ENCODE results near the gene CTDSPL.

Gene CTDSPL

GRCh38 chr3:37996785-37997301 lies 135.2 kb downstream of the CTDSPL start:
- DNase-seq (ENCODE audit: insufficient read length, low spot score): peak; percentile 44
- TF ChIP-seq CTCF (IDR thresholded peaks at IDR 0.05; ENCODE audit: insufficient read depth, missing control alignments): peak; percentile 73
- peak; percentile 38 for FAIRE-seq

- no peak for TF ChIP-seq CTCF (IDR thresholded peaks at IDR 0.05; ENCODE audit: insufficient read depth, missing control alignments)
- FAIRE-seq (no peak), DNase-seq (ENCODE audit: insufficient read length, low spot score) (no peak)
Observed at GRCh38 chr3:37997342-37997741, 135.7 kb downstream of the CTDSPL start.

GRCh38 chr3:37997791-37998370 lies 136.2 kb downstream of the CTDSPL start:
- no peak for FAIRE-seq
- no peak for DNase-seq (ENCODE audit: insufficient read length, low spot score)
- TF ChIP-seq CTCF (IDR thresholded peaks at IDR 0.05; ENCODE audit: insufficient read depth, missing control alignments): no peak

GRCh38 chr3:37999836-38000235 lies 138.2 kb downstream of the CTDSPL start:
- no peak for TF ChIP-seq CTCF (IDR thresholded peaks at IDR 0.05; ENCODE audit: insufficient read depth, missing control alignments)
- FAIRE-seq (no peak), DNase-seq (ENCODE audit: insufficient read length, low spot score) (no peak)

GRCh38 chr3:38000242-38000916 lies 138.7 kb downstream of the CTDSPL start:
- no peak for DNase-seq (ENCODE audit: insufficient read length, low spot score)
- TF ChIP-seq CTCF (IDR thresholded peaks at IDR 0.05; ENCODE audit: insufficient read depth, missing control alignments): no peak
- no peak for FAIRE-seq

GRCh38 chr3:38000965-38001455 lies 139.3 kb downstream of the CTDSPL start:
- FAIRE-seq: no peak
- DNase-seq (ENCODE audit: insufficient read length, low spot score): no peak
- TF ChIP-seq CTCF (IDR thresholded peaks at IDR 0.05; ENCODE audit: insufficient read depth, missing control alignments): no peak
